Vagina (tissue), 2 donors: ENCODE data around the gene AFF3.
A peak's percentile ranks its signal among the peaks of the same experiment; 100 is the strongest.

Experiments used
- POLR2A ChIP-seq, 2 donors: fragments of 450-650 bp; IDR thresholded peaks; one replicate each; pipeline ENCODE4 v1.6.1; 2017; ENCODE audit warnings: antibody characterized with exemption in 2 of 2, mild to moderate bottlenecking in 2 of 2, moderate library complexity in 2 of 2
- POLR2AphosphoS5 ChIP-seq, 2 donors: sonication (generic); formaldehyde crosslinking; IDR thresholded peaks; one replicate each; pipeline ENCODE4 v1.9.0; 2017; ENCODE audit warnings: antibody characterized with exemption in 2 of 2, mild to moderate bottlenecking in 2 of 2, low read depth in 1 of 2; ENCODE audit not compliant: insufficient read depth in 1 of 2
- TF ChIP-seq, protein P1 (sequence below), 3 experiments: fragments of 450-650 bp in 2 of 3; fragments of 200-600 bp in 1 of 3; sonication (generic) in 1 of 3; IDR thresholded peaks; one replicate each; pipeline ENCODE4 v1.5.1; 2017 to 2019; ENCODE audit warnings: antibody characterized with exemption in 3 of 3, mild to moderate bottlenecking in 2 of 3, moderate library complexity in 2 of 3

DNA sequence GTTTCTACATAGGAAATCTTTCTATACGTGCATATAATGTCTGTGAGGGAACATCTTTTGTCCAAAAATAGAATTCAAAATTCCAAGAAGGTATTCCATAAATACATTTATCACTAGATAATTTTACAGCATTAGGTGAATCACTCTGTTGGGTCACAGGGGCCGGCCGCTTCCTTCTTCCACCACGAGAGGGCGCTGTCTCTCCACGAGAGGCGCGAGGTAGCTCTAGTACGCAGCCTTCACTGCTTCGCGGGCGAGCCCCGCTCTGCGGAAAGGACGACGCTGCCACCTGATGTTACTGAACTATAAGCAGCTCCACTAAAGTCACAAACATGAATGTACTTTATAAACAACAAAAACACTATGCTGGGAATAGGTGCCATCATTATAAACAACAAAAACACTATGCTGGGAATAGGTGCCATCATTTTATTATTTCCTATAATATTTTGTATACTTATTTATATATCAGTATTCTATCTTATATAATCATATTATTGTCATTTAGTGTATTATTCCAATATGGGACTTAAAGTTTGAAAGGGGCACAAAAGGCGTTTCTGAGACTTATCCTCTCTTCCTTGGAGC is 583.2 kb downstream of the AFF3 start:
- TF ChIP-seq POLR2A (IDR thresholded peaks at IDR 0.05) (no peak), POLR2AphosphoS5 (IDR thresholded peaks at IDR 0.05; ENCODE audit: insufficient read depth in 1 of 2, low read depth in 1 of 2) (no peak)
- TF ChIP-seq, protein P1, sequence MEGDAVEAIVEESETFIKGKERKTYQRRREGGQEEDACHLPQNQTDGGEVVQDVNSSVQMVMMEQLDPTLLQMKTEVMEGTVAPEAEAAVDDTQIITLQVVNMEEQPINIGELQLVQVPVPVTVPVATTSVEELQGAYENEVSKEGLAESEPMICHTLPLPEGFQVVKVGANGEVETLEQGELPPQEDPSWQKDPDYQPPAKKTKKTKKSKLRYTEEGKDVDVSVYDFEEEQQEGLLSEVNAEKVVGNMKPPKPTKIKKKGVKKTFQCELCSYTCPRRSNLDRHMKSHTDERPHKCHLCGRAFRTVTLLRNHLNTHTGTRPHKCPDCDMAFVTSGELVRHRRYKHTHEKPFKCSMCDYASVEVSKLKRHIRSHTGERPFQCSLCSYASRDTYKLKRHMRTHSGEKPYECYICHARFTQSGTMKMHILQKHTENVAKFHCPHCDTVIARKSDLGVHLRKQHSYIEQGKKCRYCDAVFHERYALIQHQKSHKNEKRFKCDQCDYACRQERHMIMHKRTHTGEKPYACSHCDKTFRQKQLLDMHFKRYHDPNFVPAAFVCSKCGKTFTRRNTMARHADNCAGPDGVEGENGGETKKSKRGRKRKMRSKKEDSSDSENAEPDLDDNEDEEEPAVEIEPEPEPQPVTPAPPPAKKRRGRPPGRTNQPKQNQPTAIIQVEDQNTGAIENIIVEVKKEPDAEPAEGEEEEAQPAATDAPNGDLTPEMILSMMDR (IDR thresholded peaks at IDR 0.05): peak; percentile 91 to 97 (median 93)
